GM10248 (cell line): ENCODE results near the gene BCLAF1.

Experiments
- CTCF ChIA-PET: fragments of 300-600 bp; sonication (Branson Sonifier 250); formaldehyde crosslinking; extraction: SDS; loops from one replicate; lab custom pipeline; 2021; ENCODE audit warnings: antibody characterized with exemption; lab: Yijun Ruan, JAX
- POLR2A ChIA-PET: fragments of 350-650 bp; sonication (Branson Sonifier 250); formaldehyde crosslinking; extraction: SDS; loops from one replicate; lab custom pipeline; 2020; ENCODE audit warnings: antibody characterized with exemption; lab: Yijun Ruan, JAX
- DNase-seq: peaks from one replicate; pipeline ENCODE4 v3.0.0; 2012; ENCODE audit errors: extremely low spot score
- TF ChIP-seq, protein P1 (sequence below): IDR thresholded peaks from 2 replicates; pipeline ENCODE4 v1.5.1; 2012; ENCODE audit warnings: mild to moderate bottlenecking, low read depth; ENCODE audit errors: extremely low read depth, missing control alignments, control extremely low read depth

The BCLAF1 gene

DNA sequence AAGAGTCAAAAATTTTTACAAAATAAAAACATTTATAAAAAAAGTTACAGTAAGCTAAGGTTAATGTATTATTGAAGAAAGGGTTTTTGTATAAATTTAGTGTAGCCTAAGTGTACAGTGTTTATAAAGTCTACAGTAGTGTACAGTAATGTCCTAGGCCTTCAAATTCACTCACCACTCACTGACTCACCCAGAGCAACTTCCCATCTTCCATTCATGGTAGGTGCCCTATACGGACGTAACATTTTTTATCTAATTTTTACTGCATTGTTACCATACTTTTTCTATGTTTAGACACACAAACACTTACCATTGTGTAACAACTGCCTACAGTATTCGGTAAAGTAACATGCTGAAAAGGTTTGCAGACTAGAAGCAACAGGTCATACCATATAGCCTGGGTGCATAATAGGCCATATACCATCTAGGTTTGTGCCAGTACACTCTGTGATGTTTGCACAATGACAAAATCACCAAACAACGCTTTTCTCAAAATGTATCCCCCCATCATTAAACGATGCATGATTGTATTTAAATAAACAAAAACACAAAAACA, 45.5 kb downstream of the BCLAF1 start:
- CTCF ChIA-PET, result interaction anchor here (10.4 kb wide), 1 partner anchor 17 kb away, joined by 83 read pairs; no protein-coding TSS in a partner anchor

DNA sequence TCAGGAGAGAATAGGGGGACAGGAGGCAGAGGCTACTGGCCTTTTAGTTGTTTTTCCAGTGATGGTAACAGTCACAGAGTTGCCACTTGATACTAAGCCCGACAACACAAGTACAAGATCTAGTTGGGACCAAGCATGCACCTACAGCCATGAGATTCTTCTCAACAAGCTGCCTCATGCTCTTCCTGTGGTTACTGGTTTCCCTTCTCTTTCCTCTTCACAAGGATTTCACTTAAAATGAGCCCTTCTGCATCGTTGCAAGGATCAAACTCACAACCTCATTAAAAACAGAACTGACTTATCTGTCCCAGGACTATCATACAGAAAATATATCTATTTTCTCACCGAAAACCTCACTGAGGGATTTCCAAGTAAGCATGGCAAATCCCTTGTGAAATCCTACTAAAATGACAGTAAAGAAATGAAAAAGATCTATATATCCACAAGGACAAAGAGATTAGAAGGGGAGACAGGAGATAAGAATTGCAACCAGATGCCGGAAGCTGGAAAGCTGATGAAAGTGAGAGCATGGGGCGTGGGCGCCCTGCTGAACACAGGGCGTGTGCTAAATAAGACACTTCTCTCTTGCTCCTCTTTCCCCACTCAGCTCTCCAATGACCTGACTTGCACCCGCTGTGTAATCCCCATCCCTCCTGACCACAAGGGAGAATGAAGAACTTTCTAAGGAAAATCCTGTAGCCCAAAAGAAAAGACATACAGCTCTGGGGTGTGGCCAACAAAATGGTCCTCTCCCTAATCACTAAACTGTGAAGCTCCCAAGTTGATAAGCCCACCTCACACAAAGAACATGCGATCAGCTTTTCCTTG, 53.0 kb downstream of the BCLAF1 start:
- POLR2A ChIA-PET, result interaction anchor here (0.5 kb wide), 1 partner anchor 17 kb away, joined by 3 read pairs; no protein-coding TSS in a partner anchor
- TF ChIP-seq, protein P1, sequence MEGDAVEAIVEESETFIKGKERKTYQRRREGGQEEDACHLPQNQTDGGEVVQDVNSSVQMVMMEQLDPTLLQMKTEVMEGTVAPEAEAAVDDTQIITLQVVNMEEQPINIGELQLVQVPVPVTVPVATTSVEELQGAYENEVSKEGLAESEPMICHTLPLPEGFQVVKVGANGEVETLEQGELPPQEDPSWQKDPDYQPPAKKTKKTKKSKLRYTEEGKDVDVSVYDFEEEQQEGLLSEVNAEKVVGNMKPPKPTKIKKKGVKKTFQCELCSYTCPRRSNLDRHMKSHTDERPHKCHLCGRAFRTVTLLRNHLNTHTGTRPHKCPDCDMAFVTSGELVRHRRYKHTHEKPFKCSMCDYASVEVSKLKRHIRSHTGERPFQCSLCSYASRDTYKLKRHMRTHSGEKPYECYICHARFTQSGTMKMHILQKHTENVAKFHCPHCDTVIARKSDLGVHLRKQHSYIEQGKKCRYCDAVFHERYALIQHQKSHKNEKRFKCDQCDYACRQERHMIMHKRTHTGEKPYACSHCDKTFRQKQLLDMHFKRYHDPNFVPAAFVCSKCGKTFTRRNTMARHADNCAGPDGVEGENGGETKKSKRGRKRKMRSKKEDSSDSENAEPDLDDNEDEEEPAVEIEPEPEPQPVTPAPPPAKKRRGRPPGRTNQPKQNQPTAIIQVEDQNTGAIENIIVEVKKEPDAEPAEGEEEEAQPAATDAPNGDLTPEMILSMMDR, result no peak
- no peak for DNase-seq
- CTCF ChIA-PET, result interaction anchor here (0.8 to 10.4 kb wide), 4 partner anchors 9 to 27 kb away, joined by 3 to 83 read pairs (median 4); partner anchors contain the start of gene MTFR2

More for the DNA sequence above, 45.5 kb downstream of the BCLAF1 start:
- POLR2A ChIA-PET, result no interaction called here
- TF ChIP-seq, protein P1, result no peak
- DNase-seq, result no peak

DNA sequence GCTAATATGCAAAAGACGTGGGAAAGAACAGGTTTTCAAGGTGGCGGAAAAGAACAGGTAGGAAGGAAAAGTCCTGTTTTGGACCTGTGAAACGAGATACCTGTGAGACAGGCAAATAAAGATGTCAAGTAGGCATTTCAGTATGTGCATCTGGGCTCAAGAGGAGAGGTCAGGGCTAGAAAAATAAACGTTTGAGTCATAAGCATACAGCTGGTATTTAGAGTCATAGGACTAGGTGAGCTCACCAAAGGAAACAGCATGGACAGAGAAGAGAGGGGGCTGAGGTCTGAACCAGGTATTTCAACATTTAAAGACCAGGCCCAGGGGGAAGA, 54.4 kb downstream of the BCLAF1 start:
- CTCF ChIA-PET, result interaction anchor here (0.9 to 10.4 kb wide), 4 partner anchors 8 to 82 kb away, joined by 3 to 83 read pairs (median 3); no protein-coding TSS in a partner anchor
- POLR2A ChIA-PET, result no interaction called here
- TF ChIP-seq, protein P1, result no peak
- DNase-seq, result no peak

DNA sequence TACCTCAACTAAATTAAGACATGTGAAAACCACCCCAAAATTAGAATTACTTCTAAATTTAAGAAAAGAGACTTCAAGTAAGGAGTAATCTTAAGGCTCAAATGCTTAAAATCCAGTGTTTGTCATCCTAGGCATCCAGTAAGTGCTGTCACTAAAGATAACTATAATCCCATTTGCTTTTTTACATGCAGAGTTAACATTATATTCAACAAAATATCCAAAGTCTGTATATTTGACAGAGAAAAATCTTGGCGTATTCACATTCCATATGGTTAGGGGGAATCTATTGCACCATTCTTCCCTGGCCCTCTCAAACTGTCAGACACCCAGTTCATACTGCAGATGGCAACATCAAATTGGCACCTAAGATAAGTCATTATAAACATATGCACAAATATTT, 56.9 kb downstream of the BCLAF1 start:
- CTCF ChIA-PET, result interaction anchor here (1.2 to 1.4 kb wide), 2 partner anchors 18 to 28 kb away, joined by 3 to 4 read pairs; partner anchors contain the start of gene MTFR2
- TF ChIP-seq, protein P1, result no peak
- DNase-seq, result no peak
- POLR2A ChIA-PET, result no interaction called here

DNA sequence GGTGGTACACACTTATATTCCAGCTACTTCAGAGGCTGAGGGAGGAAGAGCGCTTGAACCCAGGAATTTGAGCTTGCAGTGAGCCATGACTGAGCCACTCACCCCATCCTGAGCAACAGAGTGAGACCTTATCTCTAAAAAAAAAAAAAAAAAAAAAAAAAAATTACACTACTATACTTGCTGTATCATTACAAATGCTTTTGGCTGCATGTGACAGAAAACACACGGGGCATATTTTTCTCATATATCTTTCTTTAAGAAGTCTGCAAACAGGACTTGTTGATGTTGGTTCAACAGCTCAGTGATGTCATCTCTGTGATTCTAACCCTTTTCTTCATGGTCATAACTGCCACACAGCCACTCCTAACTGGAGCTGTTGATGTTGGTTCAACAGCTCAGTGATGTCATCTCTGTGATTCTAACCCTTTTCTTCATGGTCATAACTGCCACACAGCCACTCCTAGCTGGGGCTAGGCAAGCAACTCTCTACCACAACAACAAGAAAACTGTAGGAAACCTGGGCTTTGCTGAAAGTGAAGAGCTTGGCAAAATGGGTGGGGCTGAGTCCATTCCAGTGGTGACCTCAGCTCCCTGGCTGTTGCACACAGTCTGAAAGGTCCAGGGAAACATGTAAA, 59.3 kb downstream of the BCLAF1 start:
- ChIA-PET CTCF (interaction anchor here (0.8 to 1.9 kb wide), 6 partner anchors 8 to 790 kb away, joined by 3 to 8 read pairs (median 3); no protein-coding TSS in a partner anchor), POLR2A (no interaction called here)
- DNase-seq, result no peak
- TF ChIP-seq, protein P1, result no peak

DNA sequence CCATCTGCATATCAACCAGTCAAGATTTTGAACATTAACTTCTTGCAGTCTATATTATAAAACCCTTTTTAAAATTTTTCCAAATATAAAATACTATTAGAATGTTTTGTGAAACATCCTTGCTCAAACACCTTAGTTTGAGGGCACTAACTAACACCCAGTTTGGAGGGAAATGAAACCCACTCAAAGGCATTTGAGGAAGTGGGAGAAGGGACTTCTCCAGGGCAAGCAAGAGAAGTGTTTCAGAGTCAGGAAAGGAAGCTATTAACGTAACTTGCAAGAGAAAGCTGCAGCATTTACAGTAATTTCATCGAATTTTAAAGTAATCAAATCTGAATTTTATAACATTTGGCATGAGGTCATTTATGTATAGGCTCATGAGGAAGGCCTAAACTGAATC, 60.8 kb downstream of the BCLAF1 start:
- TF ChIP-seq, protein P1, result no peak
- ChIA-PET CTCF (interaction anchor here (3.8 kb wide), 1 partner anchor 10 kb away, joined by 83 read pairs; no protein-coding TSS in a partner anchor), POLR2A (no interaction called here)
- DNase-seq, result peak; percentile 22
